ENCODE results near the gene IMPDH1.

DNA sequence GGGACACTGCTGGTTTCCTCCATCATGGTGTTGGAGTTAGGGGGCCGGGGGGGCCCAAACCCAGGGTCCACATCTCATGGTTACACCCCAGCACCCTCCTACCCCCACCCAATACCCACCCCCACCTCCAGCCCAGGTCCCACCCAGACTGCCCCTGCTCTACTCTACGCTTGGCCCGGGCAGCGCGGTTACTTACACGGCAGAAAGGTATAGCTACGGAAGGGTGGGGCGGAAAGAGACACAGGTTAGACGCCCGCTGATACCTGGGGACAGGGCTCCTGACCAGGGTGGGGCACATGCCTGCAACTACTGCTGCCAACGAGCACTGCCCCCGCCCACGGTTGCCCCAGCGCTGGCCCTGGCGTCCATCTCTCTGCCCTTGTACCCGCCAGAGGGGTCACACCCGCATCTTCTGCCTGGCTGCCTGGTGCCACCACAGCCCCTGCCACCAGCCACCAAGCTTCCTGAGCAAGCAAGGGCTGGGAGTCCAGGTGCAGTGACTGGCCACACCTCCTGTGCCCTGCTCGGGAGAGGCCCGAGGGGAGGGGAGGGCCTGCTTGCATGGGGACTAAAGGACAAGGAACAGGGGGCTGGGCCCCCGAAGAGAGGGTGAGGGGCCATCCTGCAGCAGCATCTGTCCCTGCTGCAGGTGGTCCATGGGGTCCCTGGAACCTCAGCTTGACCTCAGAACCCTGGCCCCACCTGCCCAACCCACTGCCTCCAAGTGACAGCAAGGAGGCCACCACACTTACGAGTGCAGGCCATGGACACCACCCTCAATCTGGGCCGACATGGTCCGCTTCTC lies 16.1 kb downstream of the IMPDH1 start:
- TF ChIP-seq EP300 (IDR thresholded peaks at IDR 0.05) (no peak), POLR2A (IDR thresholded peaks at IDR 0.05) (no peak), POLR2AphosphoS5 (IDR thresholded peaks at IDR 0.05) (no peak)
- TF ChIP-seq, protein P1, sequence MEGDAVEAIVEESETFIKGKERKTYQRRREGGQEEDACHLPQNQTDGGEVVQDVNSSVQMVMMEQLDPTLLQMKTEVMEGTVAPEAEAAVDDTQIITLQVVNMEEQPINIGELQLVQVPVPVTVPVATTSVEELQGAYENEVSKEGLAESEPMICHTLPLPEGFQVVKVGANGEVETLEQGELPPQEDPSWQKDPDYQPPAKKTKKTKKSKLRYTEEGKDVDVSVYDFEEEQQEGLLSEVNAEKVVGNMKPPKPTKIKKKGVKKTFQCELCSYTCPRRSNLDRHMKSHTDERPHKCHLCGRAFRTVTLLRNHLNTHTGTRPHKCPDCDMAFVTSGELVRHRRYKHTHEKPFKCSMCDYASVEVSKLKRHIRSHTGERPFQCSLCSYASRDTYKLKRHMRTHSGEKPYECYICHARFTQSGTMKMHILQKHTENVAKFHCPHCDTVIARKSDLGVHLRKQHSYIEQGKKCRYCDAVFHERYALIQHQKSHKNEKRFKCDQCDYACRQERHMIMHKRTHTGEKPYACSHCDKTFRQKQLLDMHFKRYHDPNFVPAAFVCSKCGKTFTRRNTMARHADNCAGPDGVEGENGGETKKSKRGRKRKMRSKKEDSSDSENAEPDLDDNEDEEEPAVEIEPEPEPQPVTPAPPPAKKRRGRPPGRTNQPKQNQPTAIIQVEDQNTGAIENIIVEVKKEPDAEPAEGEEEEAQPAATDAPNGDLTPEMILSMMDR (IDR thresholded peaks at IDR 0.05) = no peak

Measured in sigmoid colon (tissue), 4 donors.